Esophagus (tissue), 2 donors: ENCODE data around the gene ABHD13. TPM values are rescaled to one million over a fixed set of nuclear protein-coding genes. Genes with fewer than 3 reads are reported as not detected.
A peak's percentile ranks its signal among the peaks of the same experiment; 100 is the strongest.

ENCODE experiments used
- H3K27ac ChIP-seq, 2 donors: one replicate each; pipeline ENCODE4 v1.5.1; 2013; ENCODE audit warnings: low read depth in 2 of 2, mild to moderate bottlenecking in 2 of 2, inconsistent platforms in 1 of 2, low read length in 1 of 2, moderate library complexity in 1 of 2
- H3K27me3 ChIP-seq, 2 donors: one replicate each; pipeline ENCODE4 v1.6.1; 2013; ENCODE audit warnings: low read length in 2 of 2, control low read depth in 1 of 2, mild to moderate bottlenecking in 1 of 2; ENCODE audit not compliant: insufficient read depth in 2 of 2, control insufficient read depth in 1 of 2
- H3K36me3 ChIP-seq, 2 donors: one replicate each; pipeline ENCODE4 v1.6.1; 2013; ENCODE audit warnings: low read length in 1 of 2; ENCODE audit not compliant: control insufficient read depth in 2 of 2, insufficient read depth in 2 of 2
- H3K4me1 ChIP-seq, 2 donors: one replicate each; pipeline ENCODE4 v1.6.1; 2013; ENCODE audit warnings: low read length in 1 of 2; ENCODE audit not compliant: control insufficient read depth in 2 of 2, insufficient read depth in 2 of 2
- H3K4me3 ChIP-seq, 2 donors: one replicate each; pipeline ENCODE4 v1.5.1; 2013; ENCODE audit warnings: low read length in 2 of 2, mild to moderate bottlenecking in 2 of 2, low read depth in 1 of 2, moderate library complexity in 1 of 2
- H3K9me3 ChIP-seq, 2 donors: one replicate each; pipeline ENCODE4 v1.6.1; 2013; ENCODE audit warnings: mild to moderate bottlenecking in 2 of 2, low read depth in 1 of 2, low read length in 1 of 2, moderate library complexity in 1 of 2; ENCODE audit not compliant: control insufficient read depth in 2 of 2, insufficient read depth in 1 of 2
- WGBS, 2 donors: extraction: QIAGEN DNeasy Blood & Tissue Kit; methylation state at CpG; one replicate each; pipeline ENCODE4 v1.1.7; 2013; 5-methylcytosine and 5-hydroxymethylcytosine counted together
- polyA plus RNA-seq, 2 donors: library from polyadenylated mRNA; stranded (reverse); fragments of 200-250 nt; gene quantifications; one replicate each; pipeline ENCODE4 v1.2.3, GENCODE V29; 2013
- donor health status: healthy with polysubstance abuse.
- donor health status: Bipolar disorder and iron deficiency.

ABHD13 gene
- polyA plus RNA-seq, 2 donors, result 2.3 to 3.9 TPM

- Histone ChIP-seq H3K27me3 (no peaks in the 10 kb centered on the region), H3K9me3 (peaks cover 8% of the 10 kb centered on the region in 2 donors), H3K4me1 (peaks cover 0 to 5% of the 10 kb centered on the region in 2 donors), H3K27ac (no peak overlapping the region), H3K36me3 (no peaks in the 10 kb centered on the region), H3K4me3 (no peak overlapping the region)
- 79 to 86% methylated on average over 5 of the region's 5 CpGs for WGBS, 2 donors
Measured at GRCh38 chr13:108194435-108194936, 23.7 kb upstream of the ABHD13 start.

GRCh38 chr13:108195146-108195545 lies 23.0 kb upstream of the ABHD13 start:
- H3K4me1 ChIP-seq, result peaks cover 0 to 5% of the 10 kb centered on the region in 2 donors
- no peak overlapping the region for H3K4me3 ChIP-seq
- H3K27me3 ChIP-seq, result no peaks in the 10 kb centered on the region
- H3K27ac ChIP-seq, result no peak overlapping the region
- H3K36me3 ChIP-seq, result no peaks in the 10 kb centered on the region
- H3K9me3 ChIP-seq, result peaks cover 8% of the 10 kb centered on the region in 2 donors
- WGBS, 2 donors, result 18 to 27% methylated on average over 1 of the region's 1 CpG

GRCh38 chr13:108195861-108196260 lies 22.3 kb upstream of the ABHD13 start:
- no peaks in the 10 kb centered on the region for H3K27me3 ChIP-seq
- peaks cover 8% of the 10 kb centered on the region in 2 donors for H3K9me3 ChIP-seq
- H3K36me3 ChIP-seq, result no peaks in the 10 kb centered on the region
- WGBS, 2 donors, result 90 to 92% methylated on average over 5 of the region's 5 CpGs
- no peak overlapping the region for H3K4me3 ChIP-seq
- H3K27ac ChIP-seq, result no peak overlapping the region
- peaks cover 0 to 5% of the 10 kb centered on the region in 2 donors for H3K4me1 ChIP-seq

GRCh38 chr13:108200781-108201398 lies 17.3 kb upstream of the ABHD13 start:
- 75 to 78% methylated on average over 1 of the region's 1 CpG for whole genome bisulfite sequencing, 2 donors
- H3K27me3 ChIP-seq, result no peaks in the 10 kb centered on the region
- no peak overlapping the region for H3K4me3 ChIP-seq
- H3K9me3 ChIP-seq, result peaks cover 0 to under 1% of the 10 kb centered on the region in 2 donors
- H3K4me1 ChIP-seq, result no peaks in the 10 kb centered on the region
- no peaks in the 10 kb centered on the region for H3K36me3 ChIP-seq
- H3K27ac ChIP-seq, result no peak overlapping the region

GRCh38 chr13:108210551-108210950 lies 7.6 kb upstream of the ABHD13 start:
- Histone ChIP-seq H3K36me3 (no peaks in the 10 kb centered on the region), H3K9me3 (no peaks in the 10 kb centered on the region), H3K27me3 (no peaks in the 10 kb centered on the region), H3K27ac (no peak overlapping the region), H3K4me3 (no peak overlapping the region), H3K4me1 (no peaks in the 10 kb centered on the region)
- WGBS, 2 donors, result 73 to 81% methylated on average over 2 of the region's 2 CpGs

- peaks cover 0 to 3% of the 10 kb centered on the region in 2 donors for H3K4me1 ChIP-seq
- H3K36me3 ChIP-seq, result no peaks in the 10 kb centered on the region
- H3K27ac ChIP-seq, result no peak overlapping the region
- H3K9me3 ChIP-seq, result no peaks in the 10 kb centered on the region
- no peaks in the 10 kb centered on the region for H3K27me3 ChIP-seq
- no peak overlapping the region for H3K4me3 ChIP-seq
- WGBS, 2 donors, result 87 to 88% methylated on average over 4 of the region's 4 CpGs
Measured at GRCh38 chr13:108212886-108213285, 5.3 kb upstream of the ABHD13 start.

- no peaks in the 10 kb centered on the region for H3K27me3 ChIP-seq
- WGBS, 2 donors, result 53 to 59% methylated on average over 5 of the region's 5 CpGs
- H3K36me3 ChIP-seq, result no peaks in the 10 kb centered on the region
- H3K4me3 ChIP-seq, result no peak overlapping the region
- peaks cover 0 to 3% of the 10 kb centered on the region in 2 donors for H3K4me1 ChIP-seq
- H3K9me3 ChIP-seq, result no peaks in the 10 kb centered on the region
- no peak overlapping the region for H3K27ac ChIP-seq
Measured at GRCh38 chr13:108213946-108214345, 4.2 kb upstream of the ABHD13 start.

GRCh38 chr13:108214441-108215271 lies 3.5 kb upstream of the ABHD13 start:
- WGBS, 2 donors, result 11 to 12% methylated on average over 37 to 41 of the region's 41 CpGs
- H3K36me3 ChIP-seq, result no peaks in the 10 kb centered on the region
- H3K27ac ChIP-seq, result peak overlapping the region in 1 of 2 donors; percentile 28
- no peaks in the 10 kb centered on the region for H3K9me3 ChIP-seq
- H3K4me1 ChIP-seq, result peaks cover 0 to 6% of the 10 kb centered on the region in 2 donors
- peak overlapping the region; percentile 33 to 53 for H3K4me3 ChIP-seq
- H3K27me3 ChIP-seq, result no peaks in the 10 kb centered on the region

GRCh38 chr13:108215436-108215835 lies 2.8 kb upstream of the ABHD13 start, which contains the start of gene LIG4:
LIG4 (minus strand) TSS chr13:108215536; CDS start chr13:108211268, 4,268 bp downstream.
- Histone ChIP-seq H3K4me3 (peak within 1 kb of the TSS; percentile 43 to 53), H3K9me3 (no peaks in the 10 kb centered on the region), H3K4me1 (peaks cover 0 to 8% of the 10 kb centered on the region in 2 donors), H3K27me3 (no peaks in the 10 kb centered on the region), H3K27ac (peak within 1 kb of the TSS in 1 of 2 donors; percentile 52), H3K36me3 (no peaks in the 10 kb centered on the region)
- WGBS, 2 donors, result 0% methylated on average over 17 to 26 of the region's 26 CpGs
